SK-MEL-5 (cell line): ENCODE measurements around the gene CSTPP1. TPM values are rescaled to one million over a fixed set of nuclear protein-coding genes. Genes with fewer than 3 reads are reported as not detected.
"Not testable (repeated sequence)": the region's sequence is repeated elsewhere in the genome, so short reads cannot be mapped to it uniquely, and the experiment has no call there.

Source experiments
- DNase-seq: peaks from one replicate; pipeline ENCODE4 v3.0.0-alpha.2; 2016; ENCODE audit warnings: low read depth, low spot score
- in situ Hi-C: cut with HindIII; loops from 2 replicates; pipeline ENCODE4 v1.10.0; 2016; ENCODE audit warnings: low sequenced_read_pairs, high pct_unique_total_duplicates, low pct_unique_long_range_greater_than_20kb
- total RNA-seq: library from RNA; depleted of rRNA; stranded (reverse); fragments of >200 nt; shearing (Covaris generic); gene quantifications from 2 replicates; pipeline ENCODE4 v1.2.3, GENCODE V29; 2014

CSTPP1 gene
- total RNA-seq, 1 experiment from 2014 or later, result 14.7 TPM

- no peak for DNase-seq
- in situ Hi-C loops, result no loop called here
Measured at GRCh38 chr11:47052165-47052564, 115.6 kb downstream of the CSTPP1 start.

GRCh38 chr11:47052576-47052975 is 116.0 kb downstream of the CSTPP1 start:
- in situ Hi-C loops, result no loop called here
- DNase-seq, result no peak

GRCh38 chr11:47055534-47055933 is 119.0 kb downstream of the CSTPP1 start:
- in situ Hi-C loops, result no loop called here
- DNase-seq, result no peak

- peak; percentile 51 for DNase-seq
- in situ Hi-C loops, result no loop called here
Measured at GRCh38 chr11:47056261-47056915, 119.8 kb downstream of the CSTPP1 start.

GRCh38 chr11:47057365-47057764 is 120.8 kb downstream of the CSTPP1 start:
- in situ Hi-C loops, result no loop called here

GRCh38 chr11:47060807-47061206 is 124.2 kb downstream of the CSTPP1 start:
- in situ Hi-C loops, result no loop called here
- no peak for DNase-seq

More at GRCh38 chr11:47057365-47057764, 120.8 kb downstream of the CSTPP1 start:
- no peak for DNase-seq

- in situ Hi-C loops, result no loop called here
- DNase-seq, result no peak
Measured at GRCh38 chr11:47061429-47062178, 125.0 kb downstream of the CSTPP1 start.

- DNase-seq, result no peak
- in situ Hi-C loops, result no loop called here
Measured at GRCh38 chr11:47062736-47063135, 126.2 kb downstream of the CSTPP1 start.

GRCh38 chr11:47067401-47067800 is 130.8 kb downstream of the CSTPP1 start:
- in situ Hi-C loops, result no loop called here
- no peak for DNase-seq

GRCh38 chr11:47070769-47071168 is 134.2 kb downstream of the CSTPP1 start:
- in situ Hi-C loops, result no loop called here
- no peak for DNase-seq

GRCh38 chr11:47071341-47071740 is 134.8 kb downstream of the CSTPP1 start:
- in situ Hi-C loops, result no loop called here
- no peak for DNase-seq

GRCh38 chr11:47071791-47072261 is 135.3 kb downstream of the CSTPP1 start:
- no peak for DNase-seq
- in situ Hi-C loops, result no loop called here

- no peak for DNase-seq
- in situ Hi-C loops, result no loop called here
Measured at GRCh38 chr11:47078751-47079521, 142.4 kb downstream of the CSTPP1 start.

- in situ Hi-C loops, DNase-seq: not testable (repeated sequence)
Measured at GRCh38 chr11:47080775-47081174, 144.2 kb downstream of the CSTPP1 start.

- in situ Hi-C loops, result no loop called here
- no peak for DNase-seq
Measured at GRCh38 chr11:47083913-47084312, 147.4 kb downstream of the CSTPP1 start.

GRCh38 chr11:47087801-47088200 is 151.2 kb downstream of the CSTPP1 start:
- in situ Hi-C loops, result no loop called here
- DNase-seq, result peak; percentile 39

- in situ Hi-C loops, result no loop called here
Measured at GRCh38 chr11:47093541-47093940, 157.0 kb downstream of the CSTPP1 start.

GRCh38 chr11:47096871-47097270 is 160.3 kb downstream of the CSTPP1 start:
- in situ Hi-C loops, DNase-seq: not testable (repeated sequence)

More at GRCh38 chr11:47093541-47093940, 157.0 kb downstream of the CSTPP1 start:
- no peak for DNase-seq
